Activated naive CD8-positive, alpha-beta T cell treated with anti-CD3 and anti-CD28 coated beads, Interleukin-2, amount 10 ng/mL, durations not matched to agents 7 days and 5 days (primary cell): ENCODE measurements around the gene UBASH3A. TPM values are rescaled to one million over a fixed set of nuclear protein-coding genes. Genes with fewer than 3 reads are reported as not detected.

Experiments
- ATAC-seq: fragments of 150-1000 bp; cut with Tn5 transposase; one replicate; pipeline ENCODE4 v1.10.0; 2021; ENCODE audit warnings: low read depth, moderate library complexity
- POLR2A ChIA-PET: fragments of 350-600 bp; sonication (Branson Sonifier 250); formaldehyde crosslinking; loops from one replicate; lab custom pipeline; 2021; ENCODE audit warnings: antibody characterized with exemption; lab: Charles Lee
- DNase-seq: peaks from one replicate; pipeline ENCODE4 v3.0.0; 2021
- H3K27ac Mint-ChIP-seq: one replicate; pipeline ENCODE4 v1.8.0; 2022; ENCODE audit warnings: mild to moderate bottlenecking, mixed read lengths
- H3K27me3 Mint-ChIP-seq: one replicate; pipeline ENCODE4 v1.8.0; 2022; ENCODE audit warnings: mild to moderate bottlenecking, moderate library complexity, mixed read lengths
- H3K36me3 Mint-ChIP-seq: one replicate; pipeline ENCODE4 v1.8.0; 2021; ENCODE audit warnings: mild to moderate bottlenecking, mixed read lengths
- H3K4me1 Mint-ChIP-seq: one replicate; pipeline ENCODE4 v1.8.0; 2021; ENCODE audit warnings: mixed read lengths
- H3K4me3 Mint-ChIP-seq: one replicate; pipeline ENCODE4 v1.8.0; 2022; ENCODE audit warnings: mild to moderate bottlenecking, moderate library complexity, mixed read lengths
- H3K9me3 Mint-ChIP-seq: one replicate; pipeline ENCODE4 v1.8.0; 2021; ENCODE audit warnings: mixed read lengths
- total RNA-seq, 2 experiments: library from RNA; stranded (reverse); gene quantifications; one replicate each; pipeline ENCODE4 v1.2.3, GENCODE V29; 2021

Gene UBASH3A
- total RNA-seq, 2 experiments from 2014 or later: 77.8 to 80.2 TPM

GRCh38 chr21:42455196-42455595 lies 51.5 kb downstream of the UBASH3A start:
- peaks cover 24% of the 10 kb centered on the region for H3K4me1 Mint-ChIP-seq
- POLR2A ChIA-PET: no interaction called here
- DNase-seq (no peak), ATAC-seq (no peak)
- no peak overlapping the region for H3K27ac Mint-ChIP-seq
- H3K9me3 Mint-ChIP-seq: no peaks in the 10 kb centered on the region
- no peak overlapping the region for H3K4me3 Mint-ChIP-seq
- H3K36me3 Mint-ChIP-seq: no peaks in the 10 kb centered on the region
- no peaks in the 10 kb centered on the region for H3K27me3 Mint-ChIP-seq

DNA sequence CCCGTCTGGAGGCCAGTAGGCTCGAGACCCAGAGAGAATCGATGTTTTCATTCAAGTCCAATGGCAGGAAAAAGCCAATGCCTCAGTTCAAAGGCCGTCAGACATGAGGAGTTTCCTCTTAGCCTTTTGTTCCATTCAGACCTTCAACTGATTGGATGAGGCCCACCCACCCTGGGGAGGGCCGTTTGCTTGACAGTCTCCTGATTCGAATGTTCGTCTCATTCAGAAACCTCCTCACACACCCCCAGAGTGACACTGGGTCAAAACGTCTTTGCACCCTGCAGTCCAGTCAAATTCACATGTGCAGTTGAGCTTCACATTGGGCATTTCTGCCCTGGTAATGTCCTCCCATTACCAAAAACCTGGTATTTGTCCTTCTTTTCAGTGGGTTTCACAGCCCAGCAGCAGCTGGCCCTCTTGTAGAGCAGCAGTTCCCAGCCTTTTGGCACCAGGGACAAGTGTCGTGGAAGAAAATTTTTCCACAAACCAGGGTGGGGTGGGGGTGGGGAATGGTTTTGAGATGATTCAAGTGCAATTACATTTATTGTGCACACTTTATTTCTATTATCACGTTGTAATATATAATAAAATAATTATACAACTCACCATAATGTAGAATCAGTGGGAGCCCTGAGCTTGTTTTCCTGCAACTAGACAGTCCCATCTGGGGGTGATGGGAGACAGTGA lies 52.2 kb downstream of the UBASH3A start:
- Mint-ChIP-seq H3K9me3 (no peaks in the 10 kb centered on the region), H3K4me1 (peaks cover 25% of the 10 kb centered on the region), H3K27ac (no peak overlapping the region), H3K27me3 (no peaks in the 10 kb centered on the region), H3K36me3 (no peaks in the 10 kb centered on the region), H3K4me3 (peak overlapping the region; percentile 10)
- no peak for DNase-seq
- ATAC-seq: no peak
- POLR2A ChIA-PET: interaction anchor here (0.9 to 1.5 kb wide), 3 partner anchors 35 to 58 kb away, joined by 3 to 6 read pairs (median 3); partner anchors contain the start of genes SLC37A1 and UBASH3A

GRCh38 chr21:42456457-42456856 lies 52.8 kb downstream of the UBASH3A start:
- Mint-ChIP-seq H3K27ac (peak overlapping the region; percentile 74), H3K27me3 (no peaks in the 10 kb centered on the region), H3K9me3 (no peaks in the 10 kb centered on the region), H3K36me3 (no peaks in the 10 kb centered on the region), H3K4me1 (peaks cover 29% of the 10 kb centered on the region), H3K4me3 (peak overlapping the region; percentile 10)
- POLR2A ChIA-PET: interaction anchor here (0.9 to 1.5 kb wide), 4 partner anchors 11 to 58 kb away, joined by 3 to 6 read pairs (median 4); partner anchors contain the start of genes SLC37A1 and UBASH3A
- DNase-seq: no peak
- ATAC-seq: peak; percentile 85

DNA sequence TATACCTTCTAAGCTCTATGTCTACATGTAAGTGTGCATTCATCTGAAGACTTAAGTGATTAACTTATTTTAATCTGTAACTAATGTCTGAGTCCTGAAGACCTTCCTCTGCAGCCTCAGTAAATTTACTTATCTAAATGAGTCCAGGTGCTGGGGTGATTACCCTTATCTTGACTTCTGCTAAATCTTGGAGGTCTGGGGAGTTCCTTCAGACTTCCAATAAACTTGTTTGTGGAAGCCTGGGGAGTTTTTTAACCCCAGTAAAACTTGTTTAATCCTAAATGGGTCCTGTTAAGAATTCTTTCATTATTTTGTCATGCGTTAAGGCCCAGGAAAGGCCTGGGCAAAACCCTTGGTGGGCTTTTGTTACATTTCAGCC lies 55.4 kb downstream of the UBASH3A start:
- Mint-ChIP-seq H3K9me3 (no peaks in the 10 kb centered on the region), H3K27ac (no peak overlapping the region), H3K36me3 (peaks cover 3% of the 10 kb centered on the region), H3K4me1 (peaks cover 47% of the 10 kb centered on the region), H3K27me3 (no peaks in the 10 kb centered on the region), H3K4me3 (no peak overlapping the region)
- ATAC-seq (no peak), DNase-seq (no peak)
- POLR2A ChIA-PET: no interaction called here

DNA sequence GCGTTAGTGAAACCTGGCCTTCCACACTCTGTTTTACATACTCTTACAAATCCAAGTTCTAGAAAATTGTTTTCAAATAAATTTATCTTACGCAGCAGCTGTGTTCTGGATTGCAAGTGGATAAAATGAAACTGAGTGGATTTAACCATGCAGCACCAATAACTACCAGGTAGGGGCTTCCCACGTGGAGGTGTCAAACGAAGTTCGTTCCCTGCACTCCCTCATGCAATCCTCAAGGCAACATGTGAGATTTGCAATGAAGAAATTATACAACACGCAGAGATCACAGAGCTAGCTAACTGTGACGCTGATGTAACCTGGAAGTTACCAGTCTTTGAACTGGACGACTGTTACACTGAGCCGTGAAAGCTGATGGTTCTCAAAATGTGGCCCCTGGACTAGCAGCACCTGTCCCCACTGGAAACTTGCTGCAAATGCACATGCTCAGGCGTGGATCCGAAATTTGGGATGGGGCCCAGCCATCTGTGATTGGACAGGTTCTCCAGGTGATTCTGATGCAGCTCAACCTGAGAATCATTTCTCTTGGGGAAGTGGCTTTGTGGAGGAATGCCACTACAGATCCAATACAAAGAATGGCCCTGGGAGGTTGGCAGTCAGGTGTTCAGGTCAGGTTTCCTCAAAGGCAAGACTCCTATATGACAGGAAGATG lies 56.0 kb downstream of the UBASH3A start:
- Mint-ChIP-seq H3K36me3 (peaks cover 3% of the 10 kb centered on the region), H3K9me3 (no peaks in the 10 kb centered on the region), H3K4me1 (peaks cover 51% of the 10 kb centered on the region), H3K4me3 (no peak overlapping the region), H3K27ac (no peak overlapping the region), H3K27me3 (no peaks in the 10 kb centered on the region)
- no peak for ATAC-seq
- POLR2A ChIA-PET: no interaction called here
- DNase-seq: no peak

GRCh38 chr21:42460391-42461184 lies 56.9 kb downstream of the UBASH3A start:
- Mint-ChIP-seq H3K27me3 (no peaks in the 10 kb centered on the region), H3K4me1 (peaks cover 56% of the 10 kb centered on the region), H3K36me3 (peaks cover 3% of the 10 kb centered on the region), H3K9me3 (no peaks in the 10 kb centered on the region), H3K4me3 (peak overlapping the region; percentile 64), H3K27ac (peak overlapping the region; percentile 71)
- DNase-seq (no peak), ATAC-seq (peak; percentile 43)
- POLR2A ChIA-PET: interaction anchor here (0.7 kb wide), 1 partner anchor 56 kb away, joined by 4 read pairs; no protein-coding TSS in a partner anchor

GRCh38 chr21:42461185-42461520 lies 57.5 kb downstream of the UBASH3A start:
- ATAC-seq: no peak
- Mint-ChIP-seq H3K27me3 (no peaks in the 10 kb centered on the region), H3K4me1 (peaks cover 59% of the 10 kb centered on the region), H3K4me3 (peak overlapping the region; percentile 64), H3K36me3 (peaks cover 3% of the 10 kb centered on the region), H3K9me3 (no peaks in the 10 kb centered on the region), H3K27ac (peak overlapping the region; percentile 71)
- POLR2A ChIA-PET: no interaction called here
- no peak for DNase-seq

- Mint-ChIP-seq H3K9me3 (no peaks in the 10 kb centered on the region), H3K36me3 (peaks cover 3% of the 10 kb centered on the region), H3K27me3 (no peaks in the 10 kb centered on the region), H3K27ac (peak overlapping the region; percentile 71), H3K4me3 (no peak overlapping the region), H3K4me1 (peaks cover 59% of the 10 kb centered on the region)
- DNase-seq: no peak
- ATAC-seq: no peak
- POLR2A ChIA-PET: no interaction called here
These were observed 58.5 kb downstream of the UBASH3A start for GRCh38 chr21:42461881-42462877.

- Mint-ChIP-seq H3K27ac (peak overlapping the region; percentile 93), H3K27me3 (peaks cover 2% of the 10 kb centered on the region), H3K9me3 (no peaks in the 10 kb centered on the region), H3K4me1 (peaks cover 70% of the 10 kb centered on the region), H3K4me3 (peak overlapping the region; percentile 62), H3K36me3 (peaks cover 3% of the 10 kb centered on the region)
- POLR2A ChIA-PET: interaction anchor here (0.7 kb wide), 1 partner anchor 11 kb away, joined by 3 read pairs; no protein-coding TSS in a partner anchor
- ATAC-seq (peak; percentile 83), DNase-seq (peak; percentile 66)
These were observed 60.3 kb downstream of the UBASH3A start for GRCh38 chr21:42463861-42464515.

DNA sequence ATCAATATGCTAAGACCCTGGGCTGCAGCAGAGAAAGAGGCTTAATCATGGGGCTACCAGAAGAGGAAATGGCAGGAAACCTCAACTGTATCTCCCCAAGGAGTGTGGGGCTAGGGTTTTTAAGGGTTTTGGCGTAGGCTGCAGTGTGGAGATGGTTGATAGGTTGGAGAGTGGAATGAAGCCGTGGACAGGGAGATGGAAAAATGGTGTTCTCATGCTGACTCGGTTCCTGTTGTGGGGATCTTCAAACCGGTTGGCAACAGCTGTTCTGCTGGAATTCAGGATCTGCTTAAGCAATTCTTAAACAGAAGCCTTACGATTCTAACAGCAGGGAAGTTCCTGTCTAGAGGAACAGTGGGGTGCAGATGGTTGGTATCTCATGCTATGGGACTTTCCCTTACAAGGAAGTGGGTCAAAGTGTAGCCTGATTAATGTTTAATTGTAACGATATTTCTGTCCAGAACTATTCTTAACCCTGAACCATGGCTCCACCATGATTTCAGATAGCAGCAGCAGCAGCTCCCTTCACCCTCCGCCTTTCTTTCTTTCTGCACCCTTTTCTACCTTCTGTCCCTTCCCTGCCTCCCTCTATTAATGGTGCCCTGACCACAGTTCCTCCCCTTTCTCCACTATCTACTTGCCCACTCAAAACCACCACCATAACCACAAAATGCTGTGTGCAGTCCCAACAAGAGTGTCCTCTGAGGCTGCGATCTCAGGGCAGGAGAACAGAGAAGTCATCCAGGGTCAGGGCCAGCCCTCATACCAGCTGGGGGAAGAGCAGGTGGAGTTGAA lies 61.5 kb downstream of the UBASH3A start:
- Mint-ChIP-seq H3K4me1 (peaks cover 67% of the 10 kb centered on the region), H3K4me3 (peak overlapping the region; percentile 11), H3K9me3 (no peaks in the 10 kb centered on the region), H3K27me3 (peaks cover 2% of the 10 kb centered on the region), H3K36me3 (peaks cover 3% of the 10 kb centered on the region), H3K27ac (peak overlapping the region; percentile 68)
- POLR2A ChIA-PET: no interaction called here
- DNase-seq: no peak
- ATAC-seq: no peak

GRCh38 chr21:42465803-42466127 lies 62.1 kb downstream of the UBASH3A start:
- Mint-ChIP-seq H3K4me1 (peaks cover 61% of the 10 kb centered on the region), H3K4me3 (no peak overlapping the region), H3K27me3 (peaks cover 2% of the 10 kb centered on the region), H3K27ac (peak overlapping the region; percentile 68), H3K9me3 (no peaks in the 10 kb centered on the region), H3K36me3 (peaks cover 3% of the 10 kb centered on the region)
- DNase-seq (no peak), ATAC-seq (no peak)
- POLR2A ChIA-PET: no interaction called here
